GM12864 (cell line): ENCODE results near the gene RTN4RL2.
A peak's percentile ranks its signal among the peaks of the same experiment; 100 is the strongest.
"Not testable (repeated sequence)": the region's sequence is repeated elsewhere in the genome, so short reads cannot be mapped to it uniquely, and the experiment has no call there.

Source experiments
- DNase-seq: peaks from one replicate; pipeline ENCODE4 v3.0.0-alpha.2; 2011; ENCODE audit warnings: low read depth
- H3K4me3 ChIP-seq: 2 replicates; pipeline ENCODE4 v1.5.1; 2011; ENCODE audit warnings: mild to moderate bottlenecking, low read depth, low read length, control low read depth
- CTCF ChIP-seq: IDR thresholded peaks from 2 replicates; pipeline ENCODE4 v1.5.1; 2011; ENCODE audit warnings: low read depth, mild to moderate bottlenecking, moderate library complexity, low read length, control low read depth, inconsistent platforms; ENCODE audit errors: missing control alignments

Gene RTN4RL2

GRCh38 chr11:57439786-57440185, 20.5 kb upstream of the RTN4RL2 start:
- no peak for TF ChIP-seq CTCF
- DNase-seq = no peak

DNA sequence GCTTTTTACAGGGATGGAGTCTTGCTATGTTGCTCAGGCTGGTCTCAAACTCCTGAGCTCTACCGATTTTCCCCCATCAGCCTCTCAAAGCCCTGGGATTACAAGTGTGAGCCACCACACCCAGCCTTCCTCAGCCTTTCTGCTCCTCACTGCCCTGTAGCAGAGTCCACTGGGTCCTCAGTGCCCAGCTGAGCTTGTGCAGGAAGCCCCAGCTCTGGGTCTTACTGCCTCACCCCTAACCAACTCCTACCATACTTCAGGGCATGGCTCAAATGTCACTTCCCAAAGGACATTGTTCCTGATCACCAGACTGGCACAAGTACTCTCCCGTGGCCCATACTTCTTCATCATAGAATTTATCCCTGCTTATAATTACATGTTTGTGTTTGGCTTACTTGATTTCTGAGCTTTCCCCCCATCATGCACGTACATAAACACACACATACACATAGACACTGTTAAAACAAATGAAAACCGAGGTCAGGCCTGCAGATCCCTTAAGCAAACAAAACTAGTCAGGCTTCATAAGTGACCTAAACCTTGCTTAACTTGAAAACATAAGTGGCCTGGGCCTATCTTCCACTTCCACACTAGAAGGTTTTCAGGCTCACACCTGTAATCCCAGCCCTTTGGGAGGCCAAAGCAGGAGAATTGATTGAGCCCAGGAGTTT, 19.4 kb upstream of the RTN4RL2 start:
- DNase-seq = no peak
- no peak overlapping the region for H3K4me3 ChIP-seq
- no peak for TF ChIP-seq CTCF

More at GRCh38 chr11:57439786-57440185, 20.5 kb upstream of the RTN4RL2 start:
- no peak overlapping the region for H3K4me3 ChIP-seq

GRCh38 chr11:57444362-57445121, 15.8 kb upstream of the RTN4RL2 start:
- no peak for DNase-seq
- TF ChIP-seq CTCF = no peak
- H3K4me3 ChIP-seq = no peak overlapping the region

GRCh38 chr11:57445122-57445394, 15.3 kb upstream of the RTN4RL2 start:
- DNase-seq = not testable (repeated sequence)

DNA sequence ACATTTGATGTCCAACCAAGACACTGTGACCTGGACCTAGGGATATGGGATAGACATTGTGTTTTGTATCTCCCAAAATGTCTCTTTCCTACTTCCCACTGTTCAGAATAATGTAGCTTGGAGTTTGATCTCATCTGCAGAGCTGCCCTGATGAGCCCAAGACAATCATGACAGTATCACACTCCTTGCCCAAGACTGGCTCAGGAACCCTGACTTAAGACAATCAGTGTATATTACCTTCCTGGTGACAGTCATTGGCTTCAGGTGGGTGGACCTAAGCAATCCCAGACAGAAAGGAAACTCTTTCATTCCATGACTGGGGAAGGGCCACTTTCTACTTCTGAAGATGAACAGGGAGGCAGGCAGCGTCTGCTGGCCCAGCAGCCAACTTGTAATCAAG, 14.3 kb upstream of the RTN4RL2 start:
- no peak for TF ChIP-seq CTCF
- DNase-seq = no peak
- H3K4me3 ChIP-seq = no peak overlapping the region

More at GRCh38 chr11:57445122-57445394, 15.3 kb upstream of the RTN4RL2 start:
- H3K4me3 ChIP-seq = not testable (repeated sequence)

- no peak overlapping the region for H3K4me3 ChIP-seq
- no peak for TF ChIP-seq CTCF
- DNase-seq = no peak
Measured at GRCh38 chr11:57453543-57454177, 6.7 kb upstream of the RTN4RL2 start.

DNA sequence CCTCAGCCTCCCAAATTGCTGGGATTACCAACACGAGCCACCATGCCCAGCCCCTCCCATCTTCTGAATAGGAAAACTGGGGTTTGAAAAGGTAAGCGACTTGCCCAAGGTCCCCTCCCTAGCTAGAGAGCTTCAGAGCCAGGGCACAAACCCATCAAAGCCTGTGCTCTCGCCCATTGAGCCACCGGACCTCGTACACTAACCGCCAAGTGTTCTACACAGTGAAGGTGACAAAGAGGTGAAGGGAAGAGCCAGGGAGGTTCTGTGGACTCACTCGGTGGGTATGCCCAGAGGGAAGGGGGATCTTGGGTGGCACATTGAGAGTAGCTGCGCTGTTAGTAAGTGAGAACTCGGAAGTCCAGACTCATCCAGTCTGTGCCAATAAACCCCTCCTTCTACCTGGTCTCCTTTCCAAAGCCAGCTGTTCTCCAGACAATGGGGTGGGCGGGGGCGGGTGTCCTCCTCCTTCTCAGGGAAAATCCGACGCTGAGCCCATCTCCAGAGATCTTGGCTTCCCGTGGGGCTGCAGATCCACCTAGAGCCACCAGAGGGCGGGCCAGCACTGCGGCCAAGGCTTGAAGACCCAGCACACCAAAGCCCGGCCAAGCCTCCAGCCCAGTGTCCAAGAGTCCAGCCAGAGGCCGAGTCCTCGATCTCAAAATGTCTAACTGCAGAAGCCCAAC, 3.2 kb upstream of the RTN4RL2 start:
- peak; percentile 99 for TF ChIP-seq CTCF
- peak; percentile 27 for DNase-seq
- H3K4me3 ChIP-seq = no peak overlapping the region
